GM12874 (cell line): ENCODE results near the gene DOK7.

Experiments used
- CTCF ChIP-seq: IDR thresholded peaks from 2 replicates; pipeline ENCODE4 v1.5.1; 2011; ENCODE audit warnings: low read depth, mild to moderate bottlenecking, control low read depth, low read length, moderate library complexity; ENCODE audit not compliant: insufficient read depth

DOK7 gene

GRCh38 chr4:3473181-3473950 is 10.3 kb downstream of the DOK7 start:
- no peak for TF ChIP-seq CTCF

GRCh38 chr4:3473996-3474765 is 11.1 kb downstream of the DOK7 start:
- no peak for TF ChIP-seq CTCF

GRCh38 chr4:3475041-3475712 is 12.1 kb downstream of the DOK7 start:
- no peak for TF ChIP-seq CTCF

GRCh38 chr4:3475713-3476260 is 12.7 kb downstream of the DOK7 start:
- TF ChIP-seq CTCF, result no peak

GRCh38 chr4:3476341-3476747 is 13.2 kb downstream of the DOK7 start:
- TF ChIP-seq CTCF, result no peak

- TF ChIP-seq CTCF, result no peak
Observed at GRCh38 chr4:3476936-3477749, 14.0 kb downstream of the DOK7 start.
